Epithelial cell of proximal tubule (primary cell): ENCODE measurements around the gene ABAT. TPM values are rescaled to one million over a fixed set of nuclear protein-coding genes. Genes with fewer than 3 reads are reported as not detected.

Experiments used
- DNase-seq: peaks from one replicate; pipeline ENCODE4 v3.0.0-alpha.2; 2011; ENCODE audit warnings: low read depth
- H3K4me3 ChIP-seq: 2 replicates; pipeline ENCODE4 v1.5.1; 2011; ENCODE audit warnings: low read depth, mild to moderate bottlenecking, low read length
- total RNA-seq: library from RNA; depleted of rRNA; stranded (reverse); fragments of >200 nt; gene quantifications from 2 replicates; pipeline ENCODE4 v1.2.3, GENCODE V29; 2015
- TF ChIP-seq, protein P1 (sequence below): conservative IDR thresholded peaks from 2 replicates; pipeline ENCODE4 v1.5.1; 2012; ENCODE audit warnings: low read depth, mild to moderate bottlenecking, low read length

The ABAT gene
- total RNA-seq, 1 donor from 2014 or later = 3.9 TPM

DNA sequence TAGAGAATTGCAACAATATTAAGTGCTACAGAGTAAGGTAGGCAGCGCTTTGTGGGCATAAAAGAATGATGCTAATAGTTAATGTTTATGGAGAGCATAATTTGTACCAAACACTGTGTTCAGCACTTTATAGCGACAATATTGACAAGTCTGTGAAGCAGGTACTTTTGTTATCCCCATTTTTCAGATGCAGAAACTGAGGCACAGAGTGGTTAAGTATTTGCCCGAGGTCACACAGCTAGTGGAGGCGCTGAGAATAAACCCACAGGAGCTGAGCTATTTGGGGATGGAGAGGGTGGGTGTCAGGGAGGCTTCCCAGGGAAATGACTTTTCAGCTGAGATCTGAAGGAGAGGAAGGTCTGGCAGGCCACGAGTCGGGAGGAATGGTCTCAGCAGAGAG, 83.6 kb downstream of the ABAT start:
- no peak for DNase-seq
- TF ChIP-seq, protein P1, sequence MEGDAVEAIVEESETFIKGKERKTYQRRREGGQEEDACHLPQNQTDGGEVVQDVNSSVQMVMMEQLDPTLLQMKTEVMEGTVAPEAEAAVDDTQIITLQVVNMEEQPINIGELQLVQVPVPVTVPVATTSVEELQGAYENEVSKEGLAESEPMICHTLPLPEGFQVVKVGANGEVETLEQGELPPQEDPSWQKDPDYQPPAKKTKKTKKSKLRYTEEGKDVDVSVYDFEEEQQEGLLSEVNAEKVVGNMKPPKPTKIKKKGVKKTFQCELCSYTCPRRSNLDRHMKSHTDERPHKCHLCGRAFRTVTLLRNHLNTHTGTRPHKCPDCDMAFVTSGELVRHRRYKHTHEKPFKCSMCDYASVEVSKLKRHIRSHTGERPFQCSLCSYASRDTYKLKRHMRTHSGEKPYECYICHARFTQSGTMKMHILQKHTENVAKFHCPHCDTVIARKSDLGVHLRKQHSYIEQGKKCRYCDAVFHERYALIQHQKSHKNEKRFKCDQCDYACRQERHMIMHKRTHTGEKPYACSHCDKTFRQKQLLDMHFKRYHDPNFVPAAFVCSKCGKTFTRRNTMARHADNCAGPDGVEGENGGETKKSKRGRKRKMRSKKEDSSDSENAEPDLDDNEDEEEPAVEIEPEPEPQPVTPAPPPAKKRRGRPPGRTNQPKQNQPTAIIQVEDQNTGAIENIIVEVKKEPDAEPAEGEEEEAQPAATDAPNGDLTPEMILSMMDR = no peak
- H3K4me3 ChIP-seq = no peak overlapping the region

DNA sequence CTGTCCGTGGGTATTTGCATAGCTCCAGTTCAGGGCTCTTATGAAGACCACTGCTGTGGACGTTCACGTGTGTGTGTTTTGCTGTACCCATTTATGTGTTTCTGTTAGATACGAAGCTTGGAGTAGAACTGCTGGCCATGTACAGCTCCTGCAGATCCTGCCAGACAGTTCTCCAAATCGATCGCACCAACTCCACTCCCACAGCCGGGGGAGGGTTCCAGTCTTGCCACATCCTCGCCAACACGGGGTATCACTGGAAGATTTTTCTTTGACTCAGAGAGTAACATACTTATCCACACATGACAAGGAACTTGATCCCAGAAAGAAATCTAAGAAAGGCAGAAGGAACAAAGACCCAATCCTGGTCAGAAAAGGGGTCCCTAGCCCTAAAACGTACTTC, 85.6 kb downstream of the ABAT start:
- TF ChIP-seq, protein P1 = no peak
- DNase-seq = no peak
- no peak overlapping the region for H3K4me3 ChIP-seq

DNA sequence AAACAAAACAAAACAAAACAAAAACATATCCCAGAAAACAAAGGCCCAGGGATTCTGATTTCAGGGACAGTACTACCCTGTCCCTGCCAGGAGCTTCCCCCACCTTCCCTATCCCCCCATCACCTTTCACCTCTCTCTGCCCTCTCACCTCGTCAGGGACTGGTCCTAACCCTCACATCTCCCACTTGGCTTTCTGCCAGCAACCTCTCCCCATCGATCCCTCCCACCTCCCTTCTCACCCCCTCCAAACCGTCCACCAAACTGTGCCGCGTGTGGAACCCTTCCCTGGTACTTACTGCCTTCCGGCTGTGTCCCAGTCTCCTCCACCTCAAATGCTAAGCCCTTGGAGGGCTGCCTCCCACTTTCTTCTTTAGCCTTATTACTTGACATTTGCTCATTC, 86.7 kb downstream of the ABAT start:
- TF ChIP-seq, protein P1 = no peak
- no peak overlapping the region for H3K4me3 ChIP-seq
- no peak for DNase-seq

DNA sequence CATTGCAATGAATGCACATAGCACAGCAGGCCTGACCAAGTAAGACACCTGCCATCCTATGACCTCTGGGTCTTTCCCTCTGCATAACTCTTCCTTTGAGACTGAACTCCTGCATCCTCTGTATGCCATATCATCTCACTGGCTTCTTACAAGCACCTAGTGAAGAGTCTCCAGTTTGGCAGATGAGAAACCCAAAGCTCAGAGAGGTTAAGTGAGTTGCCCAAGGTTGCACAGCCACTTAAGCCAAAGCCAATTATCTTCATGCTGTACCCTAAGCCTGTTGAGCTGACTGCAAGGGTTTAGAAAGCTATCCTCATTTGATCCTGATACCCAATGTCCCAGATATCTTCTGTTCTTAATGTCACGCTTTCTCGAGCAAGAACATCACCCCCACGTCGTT, 87.8 kb downstream of the ABAT start:
- H3K4me3 ChIP-seq = no peak overlapping the region
- DNase-seq = no peak
- TF ChIP-seq, protein P1 = no peak

DNA sequence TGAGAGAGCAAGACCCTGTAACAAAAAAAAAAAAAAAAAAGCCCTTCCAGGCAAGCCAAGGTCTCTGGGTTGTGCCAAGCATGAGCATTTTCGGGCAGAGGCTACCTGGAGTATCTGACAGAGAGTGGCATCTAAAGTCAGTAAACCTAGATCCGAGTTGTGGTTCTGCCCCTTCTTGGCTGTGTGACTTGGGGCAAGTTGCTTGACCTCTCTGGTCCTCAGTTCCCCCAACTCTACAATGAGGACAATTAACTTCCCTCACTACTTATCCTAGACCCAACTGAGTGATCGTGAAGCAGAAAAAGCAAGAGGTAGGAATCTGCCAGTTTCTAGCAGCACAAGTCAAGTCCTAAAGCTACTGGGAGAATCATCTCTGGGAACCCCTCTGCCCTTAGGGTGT, 88.7 kb downstream of the ABAT start:
- DNase-seq = no peak
- TF ChIP-seq, protein P1 = no peak
- no peak overlapping the region for H3K4me3 ChIP-seq

DNA sequence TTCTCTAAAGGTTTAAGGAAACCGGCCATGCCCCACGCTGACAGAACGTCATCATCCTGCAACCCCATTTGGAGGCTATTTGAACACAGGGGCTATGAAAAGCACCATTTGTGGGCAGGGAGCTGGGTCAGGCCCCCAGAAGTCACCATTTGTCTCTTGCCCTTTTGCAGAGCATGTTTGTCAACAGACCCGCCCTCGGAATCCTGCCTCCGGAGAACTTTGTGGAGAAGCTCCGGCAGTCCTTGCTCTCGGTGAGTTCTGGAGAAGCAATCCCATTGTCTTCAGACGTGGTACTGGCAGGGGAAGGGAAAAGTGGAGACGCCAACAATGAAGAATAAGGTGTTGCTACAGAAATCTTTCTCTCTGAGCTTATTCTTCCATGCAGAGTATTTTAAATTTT, 89.5 kb downstream of the ABAT start:
- TF ChIP-seq, protein P1 = no peak
- DNase-seq = no peak
- H3K4me3 ChIP-seq = no peak overlapping the region

DNA sequence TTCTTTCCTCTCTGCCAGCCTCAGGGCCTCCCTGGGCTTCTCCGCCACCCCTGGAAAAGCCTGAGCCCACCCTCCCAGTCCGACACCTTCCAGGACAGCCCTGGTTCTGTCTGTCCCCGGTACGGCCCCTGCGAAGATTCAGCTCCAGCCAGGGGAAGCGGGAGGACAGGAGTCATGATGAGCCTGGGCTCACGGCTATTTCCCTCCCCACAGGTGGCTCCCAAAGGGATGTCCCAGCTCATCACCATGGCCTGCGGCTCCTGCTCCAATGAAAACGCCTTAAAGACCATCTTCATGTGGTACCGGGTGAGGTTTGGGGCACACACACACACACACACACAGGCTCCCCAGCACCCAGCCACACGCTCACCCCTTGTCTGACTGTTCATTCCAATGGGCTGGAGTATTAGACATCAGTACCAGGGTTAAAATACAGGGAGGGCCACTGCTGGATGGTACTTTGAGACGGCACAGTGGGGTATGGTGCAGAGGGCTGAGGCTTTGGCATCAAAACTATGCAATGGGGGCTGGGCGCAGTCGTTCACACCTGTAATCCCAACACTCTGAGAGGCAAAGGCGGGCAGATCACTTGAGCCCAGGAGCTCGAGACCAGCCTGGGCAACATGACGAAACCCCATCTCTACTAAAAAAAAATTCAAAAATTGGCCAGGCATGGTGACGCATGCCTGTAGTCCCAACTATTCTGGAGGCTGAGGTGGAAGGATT, 90.3 kb downstream of the ABAT start:
- H3K4me3 ChIP-seq = no peak overlapping the region
- TF ChIP-seq, protein P1 = no peak
- no peak for DNase-seq
